Neural cell (in vitro differentiated cells): ENCODE results near the gene ACAD10. TPM values are rescaled to one million over a fixed set of nuclear protein-coding genes. Genes with fewer than 3 reads are reported as not detected.

Experiments
- H2AFZ ChIP-seq: fragments of 200-600, 300-800 bp; sonication (generic), shearing (Covaris generic); 2 replicates; pipeline ENCODE4 v1.6.0; 2014; ENCODE audit warnings: low read depth, mild to moderate bottlenecking, antibody characterized with exemption, low read length, moderate library complexity
- H3F3A ChIP-seq: fragments of 200-600 bp; shearing (Covaris generic); 2 replicates; pipeline ENCODE4 v1.6.1; 2016; ENCODE audit warnings: mild to moderate bottlenecking, moderate library complexity, mixed read lengths, antibody characterized with exemption, low read length; ENCODE audit not compliant: insufficient read depth, poor library complexity, severe bottlenecking
- H3K27ac ChIP-seq: fragments of 200-600, 300-800 bp; sonication (generic), shearing (Covaris generic); 2 replicates; pipeline ENCODE4 v1.5.1; 2014; ENCODE audit warnings: mild to moderate bottlenecking, low read length, moderate library complexity
- H3K27me3 ChIP-seq: fragments of 300-800, 200-600 bp; sonication (generic), shearing (Covaris generic); 2 replicates; pipeline ENCODE4 v1.6.0; 2014; ENCODE audit warnings: mild to moderate bottlenecking, low read depth, low read length, moderate library complexity; ENCODE audit not compliant: insufficient read depth
- H3K36me3 ChIP-seq: fragments of 300-800, 200-600 bp; sonication (generic), shearing (Covaris generic); 2 replicates; pipeline ENCODE4 v1.5.1; 2014; ENCODE audit warnings: mild to moderate bottlenecking, antibody characterized with exemption, low read length, moderate library complexity; ENCODE audit not compliant: insufficient read depth
- H3K4me2 ChIP-seq: fragments of 300-800, 200-600 bp; sonication (generic), shearing (Covaris generic); 2 replicates; pipeline ENCODE4 v1.6.0; 2014; ENCODE audit warnings: mild to moderate bottlenecking, low read length
- H3K4me3 ChIP-seq: fragments of 300-800, 200-600 bp; sonication (generic), shearing (Covaris generic); 2 replicates; pipeline ENCODE4 v1.5.1; 2014; ENCODE audit warnings: mild to moderate bottlenecking, low read length, moderate library complexity
- H3K79me2 ChIP-seq: fragments of 200-600 bp; shearing (Covaris generic); replicated peaks from 2 replicates; pipeline ENCODE4 v1.6.0; 2014; ENCODE audit warnings: mild to moderate bottlenecking, low read length, moderate library complexity; ENCODE audit not compliant: insufficient read depth
- H3K9ac ChIP-seq: fragments of 300-800, 200-600 bp; sonication (generic), shearing (Covaris generic); 2 replicates; pipeline ENCODE4 v1.6.1; 2016; ENCODE audit warnings: mild to moderate bottlenecking, low read length, mixed read lengths
- H3K9me2 ChIP-seq: fragments of 200-600 bp; shearing (Covaris generic); 2 replicates; pipeline ENCODE4 v1.6.1; 2016; ENCODE audit warnings: mild to moderate bottlenecking, low read length, mixed read lengths; ENCODE audit not compliant: insufficient read depth
- H3K9me3 ChIP-seq: fragments of 200-600, 300-800 bp; sonication (generic), shearing (Covaris generic); 2 replicates; pipeline ENCODE4 v1.6.1; 2016; ENCODE audit warnings: mild to moderate bottlenecking, mixed run types, low read length, moderate library complexity, mixed read lengths
- H4K20me1 ChIP-seq: fragments of 200-600 bp; shearing (Covaris generic); 2 replicates; pipeline ENCODE4 v1.6.1; 2016; ENCODE audit warnings: mild to moderate bottlenecking, mixed run types; ENCODE audit not compliant: insufficient read depth
- EP300 ChIP-seq: fragments of 450-650 bp; conservative IDR thresholded peaks from 2 replicates; pipeline ENCODE4 v1.6.1; 2014; ENCODE audit warnings: antibody characterized with exemption, mild to moderate bottlenecking, moderate library complexity; ENCODE audit not compliant: poor library complexity, severe bottlenecking
- EZH2 ChIP-seq: fragments of 200-600, 300-800 bp; shearing (Covaris generic), sonication (generic); IDR thresholded peaks from 2 replicates; pipeline ENCODE4 v1.6.1; 2014; ENCODE audit warnings: antibody characterized with exemption, low read length, borderline replicate concordance, mild to moderate bottlenecking; ENCODE audit not compliant: insufficient read depth, poor library complexity, severe bottlenecking
- MXI1 ChIP-seq: fragments of 450-650 bp; conservative IDR thresholded peaks from 2 replicates; pipeline ENCODE4 v1.6.1; 2014; ENCODE audit warnings: antibody characterized with exemption, mild to moderate bottlenecking; ENCODE audit not compliant: poor library complexity, severe bottlenecking
- POLR2AphosphoS5 ChIP-seq: IDR thresholded peaks from 2 replicates; pipeline ENCODE4 v1.6.1; 2012
- RAD21 ChIP-seq: fragments of 450-650 bp; conservative IDR thresholded peaks from 2 replicates; pipeline ENCODE4 v1.6.1; 2014; ENCODE audit warnings: antibody characterized with exemption, mild to moderate bottlenecking, moderate library complexity
- SMC3 ChIP-seq: fragments of 450-650 bp; conservative IDR thresholded peaks from 2 replicates; pipeline ENCODE4 v1.6.1; 2014; ENCODE audit warnings: antibody characterized with exemption, mild to moderate bottlenecking, moderate library complexity; ENCODE audit not compliant: poor library complexity
- TAF1 ChIP-seq: IDR thresholded peaks from 2 replicates; pipeline ENCODE4 v1.6.1; 2012; ENCODE audit warnings: low read depth
- polyA plus RNA-seq: library from polyadenylated mRNA; depleted of rRNA; stranded (reverse); fragments of >200 nt; gene quantifications from 2 replicates; pipeline ENCODE4 v1.2.3, GENCODE V29; 2014
- TF ChIP-seq, protein P1 (sequence below): fragments of 450-650 bp; IDR thresholded peaks from 2 replicates; pipeline ENCODE4 v1.5.1; 2014; ENCODE audit warnings: antibody characterized with exemption, mild to moderate bottlenecking, moderate library complexity; ENCODE audit not compliant: poor library complexity, severe bottlenecking
- TF ChIP-seq, protein P2 (sequence below): IDR thresholded peaks from 2 replicates; pipeline ENCODE4 v1.6.1; 2012; ENCODE audit warnings: borderline replicate concordance

ACAD10 gene
- polyA plus RNA-seq, 1 donor from 2014 or later, result 25.7 TPM

DNA sequence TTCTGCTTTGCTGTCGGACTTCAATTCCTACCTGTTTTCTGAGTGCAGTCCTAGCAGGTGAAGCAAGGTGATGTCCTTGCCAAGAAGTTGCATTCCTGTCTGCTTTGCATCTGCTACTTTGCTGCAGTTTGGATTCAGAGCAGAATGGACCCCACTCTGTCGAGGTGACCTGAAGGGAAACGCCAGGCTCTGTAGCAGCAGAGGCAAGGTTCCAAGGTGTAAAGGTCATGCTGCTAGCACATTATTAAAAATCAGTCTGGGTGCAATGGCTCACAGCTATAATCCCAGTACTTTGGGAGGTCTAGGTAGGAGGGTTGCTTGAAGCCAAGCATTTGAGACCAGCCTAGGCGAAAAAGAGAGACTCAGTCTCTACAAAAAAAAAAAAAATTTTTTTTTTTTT, 63.5 kb downstream of the ACAD10 start:
- no peak overlapping the region for H3K4me3 ChIP-seq
- TF ChIP-seq EP300 (no peak), SMC3 (no peak), MXI1 (no peak), EZH2 (no peak), POLR2AphosphoS5 (no peak), RAD21 (no peak), TAF1 (no peak)
- TF ChIP-seq, protein P1, sequence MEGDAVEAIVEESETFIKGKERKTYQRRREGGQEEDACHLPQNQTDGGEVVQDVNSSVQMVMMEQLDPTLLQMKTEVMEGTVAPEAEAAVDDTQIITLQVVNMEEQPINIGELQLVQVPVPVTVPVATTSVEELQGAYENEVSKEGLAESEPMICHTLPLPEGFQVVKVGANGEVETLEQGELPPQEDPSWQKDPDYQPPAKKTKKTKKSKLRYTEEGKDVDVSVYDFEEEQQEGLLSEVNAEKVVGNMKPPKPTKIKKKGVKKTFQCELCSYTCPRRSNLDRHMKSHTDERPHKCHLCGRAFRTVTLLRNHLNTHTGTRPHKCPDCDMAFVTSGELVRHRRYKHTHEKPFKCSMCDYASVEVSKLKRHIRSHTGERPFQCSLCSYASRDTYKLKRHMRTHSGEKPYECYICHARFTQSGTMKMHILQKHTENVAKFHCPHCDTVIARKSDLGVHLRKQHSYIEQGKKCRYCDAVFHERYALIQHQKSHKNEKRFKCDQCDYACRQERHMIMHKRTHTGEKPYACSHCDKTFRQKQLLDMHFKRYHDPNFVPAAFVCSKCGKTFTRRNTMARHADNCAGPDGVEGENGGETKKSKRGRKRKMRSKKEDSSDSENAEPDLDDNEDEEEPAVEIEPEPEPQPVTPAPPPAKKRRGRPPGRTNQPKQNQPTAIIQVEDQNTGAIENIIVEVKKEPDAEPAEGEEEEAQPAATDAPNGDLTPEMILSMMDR, result no peak
- TF ChIP-seq, protein P2, sequence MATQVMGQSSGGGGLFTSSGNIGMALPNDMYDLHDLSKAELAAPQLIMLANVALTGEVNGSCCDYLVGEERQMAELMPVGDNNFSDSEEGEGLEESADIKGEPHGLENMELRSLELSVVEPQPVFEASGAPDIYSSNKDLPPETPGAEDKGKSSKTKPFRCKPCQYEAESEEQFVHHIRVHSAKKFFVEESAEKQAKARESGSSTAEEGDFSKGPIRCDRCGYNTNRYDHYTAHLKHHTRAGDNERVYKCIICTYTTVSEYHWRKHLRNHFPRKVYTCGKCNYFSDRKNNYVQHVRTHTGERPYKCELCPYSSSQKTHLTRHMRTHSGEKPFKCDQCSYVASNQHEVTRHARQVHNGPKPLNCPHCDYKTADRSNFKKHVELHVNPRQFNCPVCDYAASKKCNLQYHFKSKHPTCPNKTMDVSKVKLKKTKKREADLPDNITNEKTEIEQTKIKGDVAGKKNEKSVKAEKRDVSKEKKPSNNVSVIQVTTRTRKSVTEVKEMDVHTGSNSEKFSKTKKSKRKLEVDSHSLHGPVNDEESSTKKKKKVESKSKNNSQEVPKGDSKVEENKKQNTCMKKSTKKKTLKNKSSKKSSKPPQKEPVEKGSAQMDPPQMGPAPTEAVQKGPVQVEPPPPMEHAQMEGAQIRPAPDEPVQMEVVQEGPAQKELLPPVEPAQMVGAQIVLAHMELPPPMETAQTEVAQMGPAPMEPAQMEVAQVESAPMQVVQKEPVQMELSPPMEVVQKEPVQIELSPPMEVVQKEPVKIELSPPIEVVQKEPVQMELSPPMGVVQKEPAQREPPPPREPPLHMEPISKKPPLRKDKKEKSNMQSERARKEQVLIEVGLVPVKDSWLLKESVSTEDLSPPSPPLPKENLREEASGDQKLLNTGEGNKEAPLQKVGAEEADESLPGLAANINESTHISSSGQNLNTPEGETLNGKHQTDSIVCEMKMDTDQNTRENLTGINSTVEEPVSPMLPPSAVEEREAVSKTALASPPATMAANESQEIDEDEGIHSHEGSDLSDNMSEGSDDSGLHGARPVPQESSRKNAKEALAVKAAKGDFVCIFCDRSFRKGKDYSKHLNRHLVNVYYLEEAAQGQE, result no peak
- H3K9ac ChIP-seq, result no peak overlapping the region
- no peak overlapping the region for H3K27ac ChIP-seq
- H3K9me2 ChIP-seq, result no peaks in the 10 kb centered on the region
- no peaks in the 10 kb centered on the region for H3K27me3 ChIP-seq
- H3K36me3 ChIP-seq, result peaks cover 10% of the 10 kb centered on the region
- H3K9me3 ChIP-seq, result no peaks in the 10 kb centered on the region
- H4K20me1 ChIP-seq, result no peaks in the 10 kb centered on the region
- H3K4me2 ChIP-seq, result no peak overlapping the region
- H3K79me2 ChIP-seq, result no peaks in the 10 kb centered on the region
- no peaks in the 10 kb centered on the region for H3F3A ChIP-seq
- H2AFZ ChIP-seq, result no peak overlapping the region

DNA sequence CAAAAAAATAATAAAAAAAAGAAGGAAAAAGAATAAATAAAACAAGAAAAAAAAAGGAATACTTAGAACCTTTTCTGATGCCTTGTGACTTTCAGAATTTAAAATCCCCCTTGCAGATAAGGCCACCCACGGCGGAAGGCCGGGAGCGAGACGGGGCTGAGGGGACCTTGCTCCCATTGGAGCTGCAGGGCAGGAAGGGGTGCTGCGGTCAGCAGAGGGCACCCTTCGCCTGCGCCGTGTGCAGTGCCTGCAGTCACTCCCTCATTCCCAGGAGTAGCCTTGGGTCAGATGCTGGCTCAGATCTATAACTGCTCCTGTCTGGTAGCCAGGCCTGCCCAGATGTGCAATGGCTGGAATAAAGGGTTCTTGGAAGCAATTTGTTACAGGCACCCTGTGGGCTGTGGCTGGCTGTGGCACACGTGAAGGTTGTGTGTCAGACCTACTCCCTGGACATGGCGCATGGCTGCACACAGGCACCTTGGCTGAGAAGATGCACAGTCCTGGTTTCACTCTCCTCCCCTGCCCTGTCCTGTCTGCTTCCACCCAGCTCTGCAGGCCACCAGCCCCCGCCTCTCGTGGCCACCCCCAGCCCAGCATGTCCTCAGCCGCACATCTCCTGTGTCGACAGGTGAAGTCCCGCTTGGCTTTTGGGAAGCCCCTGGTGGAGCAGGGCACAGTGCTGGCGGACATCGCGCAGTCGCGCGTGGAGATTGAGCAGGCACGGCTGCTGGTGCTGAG, 67.5 kb downstream of the ACAD10 start:
- H2AFZ ChIP-seq, result no peak overlapping the region
- no peaks in the 10 kb centered on the region for H3K9me2 ChIP-seq
- TF ChIP-seq EP300 (no peak), TAF1 (no peak), EZH2 (no peak), SMC3 (peak; percentile 40), MXI1 (no peak), RAD21 (peak; percentile 56)
- TF ChIP-seq, protein P1, result peak; percentile 56
- no peaks in the 10 kb centered on the region for H3K9me3 ChIP-seq
- peaks cover 10% of the 10 kb centered on the region for H3K36me3 ChIP-seq
- no peaks in the 10 kb centered on the region for H3K27me3 ChIP-seq
- no peaks in the 10 kb centered on the region for H4K20me1 ChIP-seq
- H3K4me3 ChIP-seq, result no peak overlapping the region
- H3K4me2 ChIP-seq, result no peak overlapping the region
- no peaks in the 10 kb centered on the region for H3F3A ChIP-seq
- no peaks in the 10 kb centered on the region for H3K79me2 ChIP-seq
- H3K9ac ChIP-seq, result no peak overlapping the region
- H3K27ac ChIP-seq, result no peak overlapping the region
